PFSK-1 (cell line): Measurements from ENCODE around the gene RAB31.

Source experiments
- POLR2AphosphoS5 ChIP-seq: IDR thresholded peaks from 2 replicates; pipeline ENCODE4 v1.6.1; 2012; ENCODE audit warnings: low read depth, mild to moderate bottlenecking, control low read depth, low read length, moderate library complexity
- TAF1 ChIP-seq: IDR thresholded peaks from 2 replicates; pipeline ENCODE4 v1.6.1; 2012; ENCODE audit warnings: low read length, control low read depth, borderline replicate concordance; ENCODE audit not compliant: insufficient read depth
- TF ChIP-seq, protein P1 (sequence below), 2 experiments: IDR thresholded peaks; 2 replicates each; pipeline versions ENCODE4 v1.6.1 to v1.8.0; 2011 to 2012; ENCODE audit warnings: low read depth in 2 of 2, low read length in 2 of 2, control low read depth in 1 of 2, inconsistent platforms in 1 of 2, mild to moderate bottlenecking in 1 of 2, moderate library complexity in 1 of 2; ENCODE audit not compliant: insufficient read depth in 1 of 2

DNA sequence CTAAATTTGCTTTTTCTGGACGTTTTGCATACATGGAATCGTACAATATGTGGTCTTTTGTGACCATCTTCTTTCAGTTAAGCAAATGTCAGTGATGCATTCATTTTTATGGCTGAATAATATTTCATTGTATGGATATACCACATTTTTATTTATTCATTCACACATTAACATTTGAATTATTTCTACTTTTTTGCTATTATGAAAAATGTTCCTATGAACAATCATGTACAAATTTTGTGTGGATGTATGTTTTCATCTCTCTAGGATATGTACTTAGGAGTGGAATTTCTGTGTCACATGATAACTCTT, 110.3 kb downstream of the RAB31 start:
- TF ChIP-seq POLR2AphosphoS5 (no peak), TAF1 (no peak)
- TF ChIP-seq, protein P1, sequence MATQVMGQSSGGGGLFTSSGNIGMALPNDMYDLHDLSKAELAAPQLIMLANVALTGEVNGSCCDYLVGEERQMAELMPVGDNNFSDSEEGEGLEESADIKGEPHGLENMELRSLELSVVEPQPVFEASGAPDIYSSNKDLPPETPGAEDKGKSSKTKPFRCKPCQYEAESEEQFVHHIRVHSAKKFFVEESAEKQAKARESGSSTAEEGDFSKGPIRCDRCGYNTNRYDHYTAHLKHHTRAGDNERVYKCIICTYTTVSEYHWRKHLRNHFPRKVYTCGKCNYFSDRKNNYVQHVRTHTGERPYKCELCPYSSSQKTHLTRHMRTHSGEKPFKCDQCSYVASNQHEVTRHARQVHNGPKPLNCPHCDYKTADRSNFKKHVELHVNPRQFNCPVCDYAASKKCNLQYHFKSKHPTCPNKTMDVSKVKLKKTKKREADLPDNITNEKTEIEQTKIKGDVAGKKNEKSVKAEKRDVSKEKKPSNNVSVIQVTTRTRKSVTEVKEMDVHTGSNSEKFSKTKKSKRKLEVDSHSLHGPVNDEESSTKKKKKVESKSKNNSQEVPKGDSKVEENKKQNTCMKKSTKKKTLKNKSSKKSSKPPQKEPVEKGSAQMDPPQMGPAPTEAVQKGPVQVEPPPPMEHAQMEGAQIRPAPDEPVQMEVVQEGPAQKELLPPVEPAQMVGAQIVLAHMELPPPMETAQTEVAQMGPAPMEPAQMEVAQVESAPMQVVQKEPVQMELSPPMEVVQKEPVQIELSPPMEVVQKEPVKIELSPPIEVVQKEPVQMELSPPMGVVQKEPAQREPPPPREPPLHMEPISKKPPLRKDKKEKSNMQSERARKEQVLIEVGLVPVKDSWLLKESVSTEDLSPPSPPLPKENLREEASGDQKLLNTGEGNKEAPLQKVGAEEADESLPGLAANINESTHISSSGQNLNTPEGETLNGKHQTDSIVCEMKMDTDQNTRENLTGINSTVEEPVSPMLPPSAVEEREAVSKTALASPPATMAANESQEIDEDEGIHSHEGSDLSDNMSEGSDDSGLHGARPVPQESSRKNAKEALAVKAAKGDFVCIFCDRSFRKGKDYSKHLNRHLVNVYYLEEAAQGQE (IDR thresholded peaks at IDR 0.05; ENCODE audit: insufficient read depth in 1 of 2, low read depth in 2 of 2, low read length in 2 of 2): no peak
